H1 (cell line): ENCODE measurements around the gene PREX1.

ENCODE experiments used
- CHD2 ChIP-seq: IDR thresholded peaks from 2 replicates; pipeline ENCODE4 v1.6.1; 2012; ENCODE audit warnings: low read length, improper control_type of control experiment
- CTCF ChIP-seq, 3 experiments: IDR thresholded peaks; 1 replicate in 2 of 3; 2 replicates in 1 of 3; pipeline versions ENCODE4 v1.5.1 to v1.6.1; 2011; ENCODE audit warnings: low read length in 3 of 3, mild to moderate bottlenecking in 3 of 3, inconsistent platforms in 2 of 3, low read depth in 1 of 3, moderate library complexity in 1 of 3; ENCODE audit not compliant: insufficient read depth in 1 of 3; ENCODE audit errors: control extremely low read depth in 1 of 3

GRCh38 chr20:48741669-48742068 is 86.1 kb downstream of the PREX1 start:
- TF ChIP-seq CHD2 (no peak), CTCF (IDR thresholded peaks at IDR 0.05; ENCODE audit: control extremely low read depth in 1 of 3, insufficient read depth in 1 of 3, low read depth in 1 of 3, low read length in 3 of 3) (no peak)
